Liver (tissue), 3 donors: ENCODE data around the gene INPP5A.

ENCODE experiments used
- CTCF ChIP-seq: fragments of 150-350 bp; IDR thresholded peaks from 2 replicates; pipeline ENCODE4 v1.5.1; 2017; ENCODE audit warnings: improper control_type of control experiment, low read depth, low read length; ENCODE audit not compliant: missing input control
- FOXA1 ChIP-seq: IDR thresholded peaks from 2 replicates; pipeline ENCODE4 v1.6.1; 2016; ENCODE audit warnings: antibody characterized with exemption
- GABPA ChIP-seq, 2 donors: IDR thresholded peaks in 1 of 2; conservative IDR thresholded peaks in 1 of 2; 2 replicates each; pipeline ENCODE4 v1.6.1; 2016; ENCODE audit warnings: antibody characterized with exemption in 2 of 2, mild to moderate bottlenecking in 1 of 2, moderate library complexity in 1 of 2
- MAX ChIP-seq: IDR thresholded peaks from 2 replicates; pipeline ENCODE4 v1.6.1; 2016; ENCODE audit warnings: antibody characterized with exemption
- NR2F2 ChIP-seq: IDR thresholded peaks from 2 replicates; pipeline ENCODE4 v1.6.1; 2016; ENCODE audit warnings: antibody characterized with exemption
- RAD21 ChIP-seq, 2 donors: IDR thresholded peaks; 2 replicates each; pipeline ENCODE4 v1.6.1; 2016; ENCODE audit warnings: antibody characterized with exemption in 2 of 2, mild to moderate bottlenecking in 2 of 2
- REST ChIP-seq: IDR thresholded peaks from 2 replicates; pipeline ENCODE4 v1.6.1; 2016; ENCODE audit warnings: antibody characterized with exemption, mild to moderate bottlenecking
- TAF1 ChIP-seq: conservative IDR thresholded peaks from 2 replicates; pipeline ENCODE4 v1.6.1; 2016; ENCODE audit warnings: antibody characterized with exemption, mild to moderate bottlenecking
- YY1 ChIP-seq: IDR thresholded peaks from 2 replicates; pipeline ENCODE4 v1.6.1; 2016; ENCODE audit warnings: antibody characterized with exemption, mild to moderate bottlenecking
- ZBTB33 ChIP-seq: IDR thresholded peaks from 2 replicates; pipeline ENCODE4 v1.6.1; 2016; ENCODE audit warnings: antibody characterized with exemption
- donor health status: healthy.
- donor health status: healthy.

- no peak for TF ChIP-seq ZBTB33
- no peak for TF ChIP-seq CTCF
- TF ChIP-seq RAD21 (IDR thresholded peaks at IDR 0.05), result no peak
- no peak for TF ChIP-seq YY1
- no peak for TF ChIP-seq FOXA1
- no peak for TF ChIP-seq TAF1
- TF ChIP-seq GABPA (IDR thresholded peaks at IDR 0.05 in 1 of 2, conservative IDR thresholded peaks at IDR 0.05 in 1 of 2), result no peak
- TF ChIP-seq MAX, result no peak
- TF ChIP-seq NR2F2, result no peak
- TF ChIP-seq REST, result no peak
These were observed 255.6 kb downstream of the INPP5A start for GRCh38 chr10:132793213-132793612.
